GM18951 (cell line): ENCODE data around the gene TUSC7.

Experiments used
- POLR2A ChIP-seq: IDR thresholded peaks from 4 replicates; pipeline ENCODE4 v1.6.1; 2011; ENCODE audit warnings: mild to moderate bottlenecking; ENCODE audit not compliant: insufficient read length, insufficient read depth; ENCODE audit errors: extremely low read depth
- in situ Hi-C: fragments of 300-500 bp; cut with MboI; formaldehyde crosslinking; loops from one replicate; pipeline ENCODE4 v1.12.0; 2022; ENCODE audit warnings: low sequenced_read_pairs, mixed read lengths, inconsistent platforms; ENCODE audit not compliant: unreplicated experiment

Gene TUSC7

DNA sequence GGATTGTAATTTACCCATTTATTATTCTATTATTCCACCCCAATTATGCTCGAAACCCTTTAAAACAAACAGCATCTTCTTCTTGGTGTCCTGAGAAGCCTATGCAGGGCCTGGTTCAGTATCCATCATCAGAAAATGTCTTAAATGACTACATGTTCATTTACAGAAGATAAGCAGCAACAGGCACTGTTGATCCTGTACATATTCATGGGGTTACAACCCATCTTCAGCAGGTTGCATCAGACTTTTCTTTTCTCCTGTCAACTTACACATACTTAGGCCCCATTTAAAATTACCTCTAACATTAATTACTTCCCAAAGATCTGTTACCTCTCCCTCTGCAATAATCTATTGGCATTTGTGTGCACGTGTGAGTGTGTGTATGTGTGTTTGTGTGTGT, 18.9 kb downstream of the TUSC7 start:
- no peak for TF ChIP-seq POLR2A
- in situ Hi-C loops = no loop called here

GRCh38 chr3:116734243-116734642, 24.7 kb downstream of the TUSC7 start:
- in situ Hi-C loops = no loop called here

GRCh38 chr3:116739678-116740077, 30.1 kb downstream of the TUSC7 start:
- in situ Hi-C loops = no loop called here
- TF ChIP-seq POLR2A = no peak

More at GRCh38 chr3:116734243-116734642, 24.7 kb downstream of the TUSC7 start:
- TF ChIP-seq POLR2A = no peak

DNA sequence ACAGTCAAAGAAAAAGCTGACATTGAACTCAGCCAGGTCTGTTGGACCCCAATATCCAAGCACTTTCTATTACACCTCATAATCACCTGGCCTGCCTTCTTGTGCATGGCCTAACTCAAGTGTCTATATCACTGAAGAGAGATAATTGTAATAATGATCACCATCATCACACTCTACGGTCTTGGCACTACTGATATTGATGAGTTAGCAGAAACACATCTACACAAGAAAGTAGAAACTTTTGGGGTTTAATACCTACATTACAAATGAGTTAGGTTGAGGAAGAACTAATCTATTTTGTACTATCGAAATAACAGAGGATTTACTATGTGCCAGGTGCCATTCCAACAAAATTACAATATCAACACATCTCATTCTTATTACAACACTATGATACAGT, 30.7 kb downstream of the TUSC7 start:
- in situ Hi-C loops = no loop called here
- no peak for TF ChIP-seq POLR2A

GRCh38 chr3:116741467-116741866, 31.9 kb downstream of the TUSC7 start:
- TF ChIP-seq POLR2A = no peak
- in situ Hi-C loops = no loop called here

DNA sequence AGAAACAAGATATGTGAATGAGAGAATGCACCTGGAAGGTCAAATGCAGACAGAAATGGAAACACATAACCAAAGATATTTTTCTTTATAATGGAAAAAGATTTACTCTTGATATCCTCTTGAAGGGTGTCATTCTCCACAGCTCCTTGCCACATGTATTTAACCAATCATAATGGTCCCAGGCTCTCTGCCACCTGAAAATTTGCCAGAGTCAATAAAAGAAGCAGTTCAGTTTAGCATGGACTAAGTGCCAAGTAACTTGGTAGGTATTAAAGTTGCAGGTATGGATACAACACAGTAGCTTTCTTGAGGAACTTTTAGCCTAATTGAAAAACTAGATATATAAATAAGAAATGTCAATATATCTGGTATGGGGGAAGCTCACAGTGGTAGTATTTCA, 33.5 kb downstream of the TUSC7 start:
- in situ Hi-C loops = no loop called here
- TF ChIP-seq POLR2A = no peak

GRCh38 chr3:116749388-116749787, 39.8 kb downstream of the TUSC7 start:
- no peak for TF ChIP-seq POLR2A
- in situ Hi-C loops = no loop called here

DNA sequence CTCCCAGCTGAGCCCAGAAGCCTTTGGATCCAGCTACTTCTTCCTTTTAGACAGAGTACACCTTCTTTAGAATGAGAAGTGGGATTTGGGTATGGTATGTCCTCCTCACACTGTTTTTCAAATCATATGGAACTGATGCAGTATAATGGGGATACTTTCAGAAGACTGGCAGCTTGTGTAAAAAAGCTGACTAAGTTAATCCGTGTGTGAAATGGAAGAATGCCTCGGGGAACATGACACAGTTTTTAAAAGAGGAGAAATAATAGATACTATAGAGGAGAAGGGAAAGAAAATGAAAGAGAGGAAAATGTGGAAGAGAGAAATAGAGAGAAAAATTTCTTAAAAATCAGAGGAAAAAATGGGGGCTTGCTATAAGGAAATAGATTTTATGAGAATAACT, 47.7 kb downstream of the TUSC7 start:
- TF ChIP-seq POLR2A = no peak
- in situ Hi-C loops = loop anchor here (10.0 kb wide), 1 partner anchor 623 kb away; no protein-coding TSS in a partner anchor

DNA sequence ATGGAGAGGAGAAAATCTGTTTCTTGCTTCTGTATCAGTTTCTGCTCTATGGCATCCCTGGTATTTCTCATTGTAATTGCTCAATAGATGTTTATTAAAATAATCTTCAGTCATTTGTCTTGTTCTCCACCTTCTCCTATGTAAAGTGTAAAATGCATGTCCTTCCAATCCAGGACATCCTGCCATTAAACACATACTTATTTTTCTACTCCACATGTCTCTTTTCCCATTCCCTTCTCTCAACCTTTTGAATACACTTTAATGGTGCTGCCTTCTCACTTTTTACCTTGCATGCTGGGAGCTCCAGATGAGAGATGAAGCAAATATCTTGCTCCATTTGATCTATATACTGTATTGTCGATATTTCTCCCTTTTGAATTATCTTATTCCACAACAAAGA, 49.7 kb downstream of the TUSC7 start:
- in situ Hi-C loops = loop anchor here (10.0 kb wide), 1 partner anchor 625 kb away; no protein-coding TSS in a partner anchor
- TF ChIP-seq POLR2A = no peak
